ENCODE data around the gene SGPL1. TPM values are rescaled to one million over a fixed set of nuclear protein-coding genes. Genes with fewer than 3 reads are reported as not detected.

Gene SGPL1
- total RNA-seq, 1 experiment from 2014 or later: 52.6 TPM

DNA sequence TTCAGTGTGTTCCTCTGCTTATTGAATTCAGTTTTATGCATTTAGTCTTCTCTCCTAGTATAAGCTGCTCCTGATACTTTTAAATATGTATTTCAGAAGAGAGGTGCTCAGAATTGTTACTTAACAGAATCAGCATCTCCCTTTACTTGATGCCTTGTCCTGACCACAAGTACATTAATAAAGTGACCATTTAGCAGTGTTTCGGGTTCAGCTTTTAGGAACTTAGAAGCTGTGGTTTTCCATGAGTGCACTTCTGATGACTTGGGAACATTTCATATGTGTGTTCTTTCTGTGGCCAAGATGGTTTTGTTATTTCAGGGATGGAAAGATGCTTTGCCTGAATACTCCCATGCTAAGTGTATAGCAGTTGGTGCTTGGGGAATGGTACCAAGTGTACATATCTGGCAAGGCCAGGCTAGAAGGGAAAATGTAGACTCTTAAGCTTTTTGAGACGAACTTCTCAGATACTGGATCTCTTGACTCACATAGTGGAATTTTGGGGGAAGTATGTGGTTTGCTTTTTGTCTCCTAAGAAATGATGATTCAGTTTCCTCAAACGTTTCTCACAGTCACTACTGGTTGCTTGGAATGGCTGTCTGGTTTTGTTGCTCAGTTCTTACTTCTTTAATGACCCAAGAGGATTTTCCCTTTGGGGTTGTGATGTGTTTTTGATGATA, 17.2 kb downstream of the SGPL1 start:
- Histone ChIP-seq H3K79me1 (ENCODE audit: insufficient read depth, low read depth, low read length, poor library complexity, severe bottlenecking) (peaks cover 3% of the 10 kb centered on the region), H2BK5ac (ENCODE audit: insufficient read length, low read length) (no peak overlapping the region), H2AFZ (ENCODE audit: low read length) (no peak overlapping the region), H3K23ac (ENCODE audit: insufficient read length, low read depth, low read length) (no peak overlapping the region), H3K4me1 (ENCODE audit: insufficient read depth, low read length) (no peaks in the 10 kb centered on the region), H2BK12ac (ENCODE audit: insufficient read length, low read depth, low read length) (no peak overlapping the region), H3T11ph (ENCODE audit: low read length) (no peak overlapping the region), H3K56ac (ENCODE audit: insufficient read length, low read depth, low read length) (no peak overlapping the region), H4K20me1 (ENCODE audit: control insufficient read depth, insufficient read depth, insufficient read length) (no peaks in the 10 kb centered on the region), H2BK15ac (ENCODE audit: low read depth, low read length) (no peak overlapping the region), H3K4me2 (ENCODE audit: insufficient read depth, insufficient read length, low read length) (no peak overlapping the region), H2BK20ac (ENCODE audit: low read depth, low read length, poor library complexity, severe bottlenecking) (no peak overlapping the region), H2BK120ac (ENCODE audit: low read depth, low read length, poor library complexity, severe bottlenecking) (no peak overlapping the region), H2AK5ac (ENCODE audit: insufficient read length, low read length) (no peak overlapping the region), H3K4ac (ENCODE audit: low read depth, low read length) (no peak overlapping the region), H3K79me2 (ENCODE audit: insufficient read depth, low read length) (peaks cover 5% of the 10 kb centered on the region; the same call in 1 of the 2 replicates), H3K27me3 (ENCODE audit: insufficient read depth, low read length) (no peaks in the 10 kb centered on the region), H3K9ac (ENCODE audit: extremely low read depth, insufficient read length, low read length) (no peak overlapping the region), H4K5ac (ENCODE audit: insufficient read length, low read depth, low read length) (no peak overlapping the region), H3K9me3 (ENCODE audit: control insufficient read depth, low read depth, low read length) (no peaks in the 10 kb centered on the region), H4K91ac (ENCODE audit: insufficient read length, low read depth, low read length) (no peak overlapping the region), H3K18ac (ENCODE audit: insufficient read length, low read depth, low read length) (no peak overlapping the region), H4K8ac (replicated peaks; ENCODE audit: insufficient read length, low read depth, low read length) (no peak overlapping the region), H3K27ac (ENCODE audit: insufficient read length, low read depth, low read length) (no peak overlapping the region), H3K14ac (ENCODE audit: insufficient read depth, low read length) (no peak overlapping the region), H3K23me2 (ENCODE audit: insufficient read length, low read depth, low read length, poor library complexity, severe bottlenecking) (no peaks in the 10 kb centered on the region)
- Mint-ChIP-seq H3K9me3 (peaks cover 0 to 3% of the 10 kb centered on the region in 2 experiments; a peak in 3 of 5 replicates), H3K27ac (no peak overlapping the region; a peak in 1 of 7 replicates), H3K27me3 (ENCODE audit: low read depth) (no peaks in the 10 kb centered on the region), H3K4me1 (peaks cover 0 to 8% of the 10 kb centered on the region in 2 experiments; a peak in 2 of 4 replicates), H3K4me3 (no peak overlapping the region), H3K36me3 (ENCODE audit: insufficient read depth in 1 of 3, low read depth in 3 of 3) (peaks cover 13 to 28% (median 26%) of the 10 kb centered on the region in 3 experiments; a peak in 6 of 7 replicates)
- no CpG with 5 or more reads among the region's 3 CpGs for WGBS (ENCODE audit: extremely low coverage, insufficient read length, low lambda C conversion rate)
- no peak for TF ChIP-seq CTCF (conservative IDR thresholded peaks at IDR 0.05)
- DNase-seq: no peak
